ENCODE measurements around the gene MRPS10.

GRCh38 chr6:42257063-42257462 lies 39.4 kb upstream of the MRPS10 start:
- TF ChIP-seq CTCF (IDR thresholded peaks at IDR 0.05) (no peak), POLR2A (IDR thresholded peaks at IDR 0.05) (no peak)

Data from Peyer's patch (tissue), 4 donors.